Pons (tissue), 1 donor: Measurements from ENCODE around the gene CRTAC1.

Experiments
- DNase-seq: peaks from one replicate; pipeline ENCODE4 v3.0.0-alpha.2; 2016; ENCODE audit warnings: low spot score

CRTAC1 gene

GRCh38 chr10:97974526-97975525 lies 55.6 kb downstream of the CRTAC1 start:
- DNase-seq: peak; percentile 30

GRCh38 chr10:97974100-97974499 lies 56.3 kb downstream of the CRTAC1 start:
- no peak for DNase-seq

GRCh38 chr10:97969538-97970079 lies 60.8 kb downstream of the CRTAC1 start:
- DNase-seq: no peak

GRCh38 chr10:97964748-97965147 lies 65.7 kb downstream of the CRTAC1 start:
- DNase-seq: no peak

- no peak for DNase-seq
These were observed 68.5 kb downstream of the CRTAC1 start for GRCh38 chr10:97961945-97962344.

- no peak for DNase-seq
These were observed 70.0 kb downstream of the CRTAC1 start for GRCh38 chr10:97960269-97961056.

GRCh38 chr10:97949462-97949861 lies 81.0 kb downstream of the CRTAC1 start:
- DNase-seq: no peak

GRCh38 chr10:97948822-97949221 lies 81.6 kb downstream of the CRTAC1 start:
- DNase-seq: no peak

- no peak for DNase-seq
These were observed 85.6 kb downstream of the CRTAC1 start for GRCh38 chr10:97944772-97945171.

- DNase-seq: no peak
These were observed 87.1 kb downstream of the CRTAC1 start for GRCh38 chr10:97943294-97943693.

GRCh38 chr10:97940534-97940933 lies 89.9 kb downstream of the CRTAC1 start:
- no peak for DNase-seq

GRCh38 chr10:97939446-97939990 lies 90.9 kb downstream of the CRTAC1 start:
- no peak for DNase-seq

- DNase-seq: no peak
These were observed 92.5 kb downstream of the CRTAC1 start for GRCh38 chr10:97937928-97938327.

- DNase-seq: no peak
These were observed 93.4 kb downstream of the CRTAC1 start for GRCh38 chr10:97937054-97937453.

- DNase-seq: no peak
These were observed 94.3 kb downstream of the CRTAC1 start for GRCh38 chr10:97936126-97936525.

GRCh38 chr10:97932932-97933530 lies 97.4 kb downstream of the CRTAC1 start:
- no peak for DNase-seq

- no peak for DNase-seq
These were observed 99.4 kb downstream of the CRTAC1 start for GRCh38 chr10:97931041-97931440.

GRCh38 chr10:97928897-97929296 lies 101.5 kb downstream of the CRTAC1 start:
- no peak for DNase-seq

GRCh38 chr10:97927622-97928021 lies 102.8 kb downstream of the CRTAC1 start:
- DNase-seq: no peak

- no peak for DNase-seq
These were observed 104.4 kb downstream of the CRTAC1 start for GRCh38 chr10:97926055-97926454.

- DNase-seq: no peak
These were observed 105.0 kb downstream of the CRTAC1 start for GRCh38 chr10:97925308-97925938.
